Measurements from ENCODE around the gene RALGAPA2.

The RALGAPA2 gene

DNA sequence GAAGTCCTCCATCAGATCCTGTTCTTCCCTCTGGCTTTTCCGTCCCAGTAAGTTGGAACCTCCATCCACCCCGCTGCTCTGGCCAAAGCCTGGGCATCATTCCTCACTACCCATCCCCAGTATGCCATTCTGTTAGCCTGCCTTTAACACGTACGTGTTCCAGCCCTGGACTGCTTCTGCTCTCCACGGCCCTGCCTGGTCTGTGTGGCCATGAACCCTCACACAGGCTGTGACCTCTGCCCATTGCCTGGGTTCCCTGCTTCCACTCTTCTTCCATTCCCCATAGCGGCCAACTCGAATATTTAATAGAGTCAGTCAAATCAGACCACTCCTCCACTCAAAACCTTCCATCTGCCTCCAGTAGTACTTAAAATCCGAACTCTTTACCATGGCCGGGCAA is 29.4 kb downstream of the RALGAPA2 start:
- H3K36me3 Mint-ChIP-seq (ENCODE audit: low read depth), result peaks cover 2% of the 10 kb centered on the region
- ATAC-seq (no peak), DNase-seq (no peak)
- no peaks in the 10 kb centered on the region for H3K27me3 Mint-ChIP-seq
- no peaks in the 10 kb centered on the region for H3K9me3 Mint-ChIP-seq
- no peak overlapping the region for H3K4me3 Mint-ChIP-seq
- H3K4me1 Mint-ChIP-seq, result peaks cover 38% of the 10 kb centered on the region
- H3K27ac Mint-ChIP-seq, result no peak overlapping the region

DNA sequence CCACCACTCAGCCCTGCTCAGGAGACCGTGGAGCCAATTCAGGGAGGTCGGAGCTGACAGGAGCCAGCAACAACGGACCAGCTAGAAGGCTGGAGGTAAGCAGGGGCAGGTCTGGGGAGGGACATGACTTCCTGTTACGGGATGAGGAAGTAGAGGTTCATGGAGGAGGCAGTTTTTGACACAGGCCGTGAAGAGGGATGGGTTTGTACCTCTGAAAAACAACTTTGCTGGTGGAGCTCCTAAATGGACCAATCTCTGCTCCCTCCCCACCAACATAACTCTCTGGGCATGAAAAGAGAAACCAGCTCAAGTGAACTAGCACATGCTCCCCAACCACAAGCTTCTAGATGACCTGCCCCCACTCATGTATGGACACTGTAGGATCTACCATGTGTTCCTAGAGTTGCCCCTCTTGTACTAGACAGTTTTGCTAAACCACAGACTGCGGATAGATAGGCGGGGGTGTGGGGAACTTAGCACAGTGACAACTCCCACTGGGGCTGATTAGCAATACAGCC is 31.4 kb downstream of the RALGAPA2 start:
- H3K36me3 Mint-ChIP-seq (ENCODE audit: low read depth), result peaks cover 8% of the 10 kb centered on the region
- no peak overlapping the region for H3K4me3 Mint-ChIP-seq
- peak overlapping the region; percentile 52 for H3K27ac Mint-ChIP-seq
- no peaks in the 10 kb centered on the region for H3K27me3 Mint-ChIP-seq
- no peak for ATAC-seq
- H3K4me1 Mint-ChIP-seq, result peaks cover 38% of the 10 kb centered on the region
- DNase-seq, result no peak
- no peaks in the 10 kb centered on the region for H3K9me3 Mint-ChIP-seq

DNA sequence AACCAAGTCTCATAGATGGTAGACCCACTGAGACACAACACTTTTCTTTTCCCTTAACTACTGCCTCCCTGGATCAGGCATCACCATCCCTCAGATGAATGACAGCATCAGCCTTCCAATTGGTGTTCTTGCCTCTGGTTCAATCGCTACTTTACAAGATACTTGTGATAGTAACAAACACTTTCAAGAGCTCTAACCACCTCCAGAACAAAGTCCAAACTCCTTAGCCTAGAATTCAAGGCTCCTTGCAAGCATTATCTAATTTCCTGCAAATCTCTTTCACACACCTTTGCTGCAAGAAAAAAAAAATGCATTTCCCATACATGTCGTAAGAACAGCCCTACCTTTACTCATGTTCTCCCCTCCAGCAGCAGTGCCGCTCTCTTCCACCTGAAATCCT is 33.1 kb downstream of the RALGAPA2 start:
- no peaks in the 10 kb centered on the region for H3K27me3 Mint-ChIP-seq
- H3K4me3 Mint-ChIP-seq, result no peak overlapping the region
- H3K36me3 Mint-ChIP-seq (ENCODE audit: low read depth), result peaks cover 8% of the 10 kb centered on the region
- ATAC-seq (no peak), DNase-seq (no peak)
- H3K9me3 Mint-ChIP-seq, result no peaks in the 10 kb centered on the region
- H3K4me1 Mint-ChIP-seq, result peaks cover 26% of the 10 kb centered on the region
- no peak overlapping the region for H3K27ac Mint-ChIP-seq

GRCh38 chr20:20677186-20677585 is 35.3 kb downstream of the RALGAPA2 start:
- Mint-ChIP-seq H3K27ac (no peak overlapping the region), H3K9me3 (no peaks in the 10 kb centered on the region), H3K36me3 (ENCODE audit: low read depth) (peaks cover 10% of the 10 kb centered on the region), H3K27me3 (no peaks in the 10 kb centered on the region), H3K4me1 (peaks cover 6% of the 10 kb centered on the region), H3K4me3 (no peak overlapping the region)
- no peak for ATAC-seq
- no peak for DNase-seq

DNA sequence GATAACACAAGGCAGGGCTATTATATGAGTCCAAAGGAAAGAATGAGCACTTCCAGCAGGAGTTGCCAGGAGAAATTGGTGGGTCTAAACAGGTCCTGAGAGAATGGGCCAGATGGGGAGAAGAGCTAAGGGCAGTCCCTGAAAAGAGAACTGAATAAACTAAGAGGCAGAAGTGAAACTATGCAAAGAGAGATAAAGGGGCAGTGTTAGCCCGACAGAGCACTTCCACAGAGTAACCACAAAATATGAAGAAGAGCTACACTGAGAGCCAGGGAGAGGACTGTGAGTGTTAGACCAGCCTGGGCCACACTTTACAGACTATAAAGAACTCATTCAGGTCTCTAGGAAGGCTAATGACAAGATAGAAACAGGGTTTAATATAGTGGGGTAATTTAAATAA is 43.8 kb downstream of the RALGAPA2 start:
- H3K4me3 Mint-ChIP-seq, result no peak overlapping the region
- ATAC-seq, result peak; percentile 65
- no peak for DNase-seq
- H3K36me3 Mint-ChIP-seq (ENCODE audit: low read depth), result peaks cover 1% of the 10 kb centered on the region
- peaks cover 24% of the 10 kb centered on the region for H3K4me1 Mint-ChIP-seq
- no peak overlapping the region for H3K27ac Mint-ChIP-seq
- H3K9me3 Mint-ChIP-seq, result no peaks in the 10 kb centered on the region
- no peaks in the 10 kb centered on the region for H3K27me3 Mint-ChIP-seq

DNA sequence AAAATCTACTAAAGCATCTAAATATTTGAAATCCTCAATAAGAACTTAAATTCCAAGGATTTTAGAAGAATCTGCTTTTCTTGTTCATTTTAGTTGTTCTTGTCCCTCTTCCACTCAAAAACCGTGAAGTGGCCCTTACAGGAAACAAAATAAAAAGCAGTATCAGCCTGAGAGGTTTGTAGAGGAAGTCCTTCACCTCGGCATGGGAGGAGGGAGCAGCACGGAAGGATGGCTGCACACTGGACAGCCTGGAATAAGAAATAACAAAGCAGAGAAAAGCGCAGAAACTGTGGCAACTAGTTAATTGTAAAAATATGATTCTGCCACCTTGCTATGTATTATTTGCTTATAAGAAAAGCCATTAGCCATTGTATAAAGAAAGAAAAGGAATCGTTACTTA is 46.1 kb downstream of the RALGAPA2 start:
- peaks cover 24% of the 10 kb centered on the region for H3K4me1 Mint-ChIP-seq
- ATAC-seq, result no peak
- H3K9me3 Mint-ChIP-seq, result no peaks in the 10 kb centered on the region
- no peaks in the 10 kb centered on the region for H3K36me3 Mint-ChIP-seq (ENCODE audit: low read depth)
- no peak overlapping the region for H3K4me3 Mint-ChIP-seq
- no peak overlapping the region for H3K27ac Mint-ChIP-seq
- no peaks in the 10 kb centered on the region for H3K27me3 Mint-ChIP-seq
- DNase-seq, result no peak

- peaks cover 24% of the 10 kb centered on the region for H3K4me1 Mint-ChIP-seq
- H3K36me3 Mint-ChIP-seq (ENCODE audit: low read depth), result no peaks in the 10 kb centered on the region
- H3K27ac Mint-ChIP-seq, result no peak overlapping the region
- ATAC-seq, result no peak
- H3K4me3 Mint-ChIP-seq, result no peak overlapping the region
- H3K9me3 Mint-ChIP-seq, result no peaks in the 10 kb centered on the region
- H3K27me3 Mint-ChIP-seq, result no peaks in the 10 kb centered on the region
- DNase-seq, result no peak
These were observed 46.7 kb downstream of the RALGAPA2 start for GRCh38 chr20:20665606-20666332.

GRCh38 chr20:20664795-20665589 is 47.5 kb downstream of the RALGAPA2 start:
- H3K4me1 Mint-ChIP-seq, result peaks cover 24% of the 10 kb centered on the region
- ATAC-seq (no peak), DNase-seq (no peak)
- H3K27ac Mint-ChIP-seq, result no peak overlapping the region
- H3K27me3 Mint-ChIP-seq, result no peaks in the 10 kb centered on the region
- H3K9me3 Mint-ChIP-seq, result no peaks in the 10 kb centered on the region
- H3K4me3 Mint-ChIP-seq, result no peak overlapping the region
- no peaks in the 10 kb centered on the region for H3K36me3 Mint-ChIP-seq (ENCODE audit: low read depth)

GRCh38 chr20:20663841-20664240 is 48.6 kb downstream of the RALGAPA2 start:
- no peak overlapping the region for H3K27ac Mint-ChIP-seq
- H3K4me1 Mint-ChIP-seq, result peaks cover 19% of the 10 kb centered on the region
- H3K4me3 Mint-ChIP-seq, result no peak overlapping the region
- no peak for ATAC-seq
- H3K9me3 Mint-ChIP-seq, result no peaks in the 10 kb centered on the region
- DNase-seq, result no peak
- no peaks in the 10 kb centered on the region for H3K36me3 Mint-ChIP-seq (ENCODE audit: low read depth)
- H3K27me3 Mint-ChIP-seq, result no peaks in the 10 kb centered on the region

DNA sequence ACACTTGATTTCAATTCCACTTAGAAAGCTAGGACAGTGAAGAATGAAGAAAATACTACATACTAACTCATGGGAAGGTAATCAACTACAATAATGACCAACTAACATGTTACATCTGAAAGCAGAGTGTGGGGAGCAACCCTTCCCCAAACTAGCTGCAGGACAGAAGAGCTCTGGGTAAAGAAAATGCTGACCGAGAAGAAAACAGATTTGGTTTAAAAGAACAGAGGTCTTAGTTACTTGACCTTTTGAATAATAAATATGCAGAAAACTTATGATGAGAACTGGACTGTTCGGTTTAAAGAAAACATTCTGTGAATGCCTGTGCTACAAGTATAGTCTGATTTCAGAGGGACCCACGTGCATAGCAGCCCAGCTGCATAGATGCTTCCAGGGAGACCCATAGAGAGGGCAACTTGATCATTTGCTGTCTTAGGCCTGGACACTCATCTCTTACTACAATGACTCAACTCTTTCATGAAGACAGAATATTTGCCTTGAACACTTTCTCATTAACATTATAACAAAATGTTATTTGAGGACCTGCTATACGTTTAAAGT is 53.5 kb downstream of the RALGAPA2 start:
- H3K27me3 Mint-ChIP-seq, result no peaks in the 10 kb centered on the region
- DNase-seq (no peak), ATAC-seq (no peak)
- H3K9me3 Mint-ChIP-seq, result no peaks in the 10 kb centered on the region
- no peaks in the 10 kb centered on the region for H3K4me1 Mint-ChIP-seq
- H3K36me3 Mint-ChIP-seq (ENCODE audit: low read depth), result peaks cover 6% of the 10 kb centered on the region
- no peak overlapping the region for H3K4me3 Mint-ChIP-seq
- no peak overlapping the region for H3K27ac Mint-ChIP-seq

GRCh38 chr20:20658123-20658522 is 54.3 kb downstream of the RALGAPA2 start:
- Mint-ChIP-seq H3K27me3 (no peaks in the 10 kb centered on the region), H3K9me3 (no peaks in the 10 kb centered on the region), H3K4me3 (no peak overlapping the region), H3K36me3 (ENCODE audit: low read depth) (peaks cover 6% of the 10 kb centered on the region), H3K27ac (no peak overlapping the region), H3K4me1 (no peaks in the 10 kb centered on the region)
- DNase-seq (no peak), ATAC-seq (no peak)

GRCh38 chr20:20657092-20657491 is 55.4 kb downstream of the RALGAPA2 start:
- peaks cover 11% of the 10 kb centered on the region for H3K36me3 Mint-ChIP-seq (ENCODE audit: low read depth)
- no peaks in the 10 kb centered on the region for H3K27me3 Mint-ChIP-seq
- no peak overlapping the region for H3K4me3 Mint-ChIP-seq
- no peak overlapping the region for H3K27ac Mint-ChIP-seq
- H3K9me3 Mint-ChIP-seq, result no peaks in the 10 kb centered on the region
- DNase-seq, result no peak
- no peak for ATAC-seq
- no peaks in the 10 kb centered on the region for H3K4me1 Mint-ChIP-seq

- no peak overlapping the region for H3K4me3 Mint-ChIP-seq
- no peaks in the 10 kb centered on the region for H3K9me3 Mint-ChIP-seq
- no peak overlapping the region for H3K27ac Mint-ChIP-seq
- ATAC-seq, result no peak
- H3K4me1 Mint-ChIP-seq, result no peaks in the 10 kb centered on the region
- no peaks in the 10 kb centered on the region for H3K27me3 Mint-ChIP-seq
- H3K36me3 Mint-ChIP-seq (ENCODE audit: low read depth), result peaks cover 11% of the 10 kb centered on the region
- no peak for DNase-seq
These were observed 56.6 kb downstream of the RALGAPA2 start for GRCh38 chr20:20655883-20656282.

- no peak for ATAC-seq
- H3K27me3 Mint-ChIP-seq, result no peaks in the 10 kb centered on the region
- no peak for DNase-seq
- no peak overlapping the region for H3K27ac Mint-ChIP-seq
- H3K36me3 Mint-ChIP-seq (ENCODE audit: low read depth), result peaks cover 13% of the 10 kb centered on the region
- H3K9me3 Mint-ChIP-seq, result no peaks in the 10 kb centered on the region
- no peaks in the 10 kb centered on the region for H3K4me1 Mint-ChIP-seq
- H3K4me3 Mint-ChIP-seq, result no peak overlapping the region
These were observed 62.5 kb downstream of the RALGAPA2 start for GRCh38 chr20:20649945-20650344.

GRCh38 chr20:20643927-20644326 is 68.5 kb downstream of the RALGAPA2 start:
- H3K27ac Mint-ChIP-seq, result no peak overlapping the region
- no peaks in the 10 kb centered on the region for H3K27me3 Mint-ChIP-seq

More at GRCh38 chr20:20643927-20644326, 68.5 kb downstream of the RALGAPA2 start:
- H3K36me3 Mint-ChIP-seq (ENCODE audit: low read depth), result peaks cover 15% of the 10 kb centered on the region
- no peak overlapping the region for H3K4me3 Mint-ChIP-seq
- no peaks in the 10 kb centered on the region for H3K9me3 Mint-ChIP-seq
- H3K4me1 Mint-ChIP-seq, result no peaks in the 10 kb centered on the region
- ATAC-seq (no peak), DNase-seq (no peak)
